ENCODE data around the gene IGFBP6. TPM values are rescaled to one million over a fixed set of nuclear protein-coding genes. Genes with fewer than 3 reads are reported as not detected.

Gene IGFBP6
- total and polyA plus RNA-seq, 4 donors: 1.6 to 17.6 (median 12.0) TPM

DNA sequence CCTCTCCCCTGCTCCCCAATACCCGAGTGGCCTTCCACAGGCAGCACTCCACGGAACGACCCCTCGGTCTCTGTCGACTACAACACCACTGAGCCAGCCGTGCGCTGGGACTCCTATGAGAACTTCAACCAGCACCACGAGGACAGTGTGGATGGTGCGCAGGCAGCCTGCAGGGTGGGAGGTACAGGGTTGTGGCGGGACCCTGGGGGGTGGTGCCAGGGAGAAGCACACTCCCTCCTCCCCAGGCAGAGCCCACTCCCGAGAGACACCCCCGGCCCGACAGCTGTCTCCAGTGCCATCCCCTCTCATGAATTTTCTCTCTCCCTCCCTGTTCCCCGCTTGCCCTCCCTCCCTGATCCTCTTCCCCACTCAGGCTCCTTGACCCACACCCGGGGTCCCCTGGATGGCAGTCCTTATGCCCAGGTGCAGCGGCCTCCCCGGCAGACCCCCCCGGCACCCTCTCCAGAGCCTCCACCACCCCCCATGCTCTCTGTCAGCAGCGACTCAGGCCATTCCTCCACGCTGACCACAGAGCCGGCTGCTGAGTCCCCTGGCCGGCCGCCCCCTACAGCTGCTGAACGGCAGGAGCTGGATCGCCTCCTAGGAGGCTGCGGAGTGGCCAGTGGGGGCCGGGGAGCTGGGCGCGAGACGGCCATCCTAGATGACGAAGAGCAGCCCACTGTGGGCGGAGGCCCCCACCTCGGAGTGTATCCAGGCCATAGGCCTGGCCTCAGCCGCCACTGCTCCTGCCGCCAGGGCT, 38.6 kb upstream of the IGFBP6 start:
- no peak overlapping the region for H3K9ac ChIP-seq (ENCODE audit: low read depth in 1 of 2, low read length in 2 of 2)
- WGBS: 84% methylated on average over 35 of the region's 35 CpGs
- H3K9me3 ChIP-seq (ENCODE audit: control insufficient read depth in 4 of 4, low read length in 3 of 4): no peaks in the 10 kb centered on the region
- no peak overlapping the region for H3K27ac ChIP-seq (ENCODE audit: low read depth in 1 of 2, low read length in 2 of 2)
- H3K4me1 ChIP-seq (ENCODE audit: control insufficient read depth in 4 of 4, insufficient read depth in 4 of 4, low read length in 3 of 4): peaks cover 18 to 55% (median 31%) of the 10 kb centered on the region in 4 donors
- DNase-seq (ENCODE audit: low spot score): no peak
- no peak for TF ChIP-seq TAF1 (conservative IDR thresholded peaks at IDR 0.05)
- TF ChIP-seq JUND (IDR thresholded peaks at IDR 0.05): no peak
- no peak for TF ChIP-seq SP1 (IDR thresholded peaks at IDR 0.05)
- TF ChIP-seq, protein P1, sequence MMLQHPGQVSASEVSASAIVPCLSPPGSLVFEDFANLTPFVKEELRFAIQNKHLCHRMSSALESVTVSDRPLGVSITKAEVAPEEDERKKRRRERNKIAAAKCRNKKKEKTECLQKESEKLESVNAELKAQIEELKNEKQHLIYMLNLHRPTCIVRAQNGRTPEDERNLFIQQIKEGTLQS (IDR thresholded peaks at IDR 0.05): no peak
- no peak for TF ChIP-seq HNF4A (conservative IDR thresholded peaks at IDR 0.05)
- TF ChIP-seq HNF4G (IDR thresholded peaks at IDR 0.05): no peak
- no peak for TF ChIP-seq FOXA1 (IDR thresholded peaks at IDR 0.05)
- TF ChIP-seq RXRA (IDR thresholded peaks at IDR 0.05): no peak
- TF ChIP-seq, protein P2, sequence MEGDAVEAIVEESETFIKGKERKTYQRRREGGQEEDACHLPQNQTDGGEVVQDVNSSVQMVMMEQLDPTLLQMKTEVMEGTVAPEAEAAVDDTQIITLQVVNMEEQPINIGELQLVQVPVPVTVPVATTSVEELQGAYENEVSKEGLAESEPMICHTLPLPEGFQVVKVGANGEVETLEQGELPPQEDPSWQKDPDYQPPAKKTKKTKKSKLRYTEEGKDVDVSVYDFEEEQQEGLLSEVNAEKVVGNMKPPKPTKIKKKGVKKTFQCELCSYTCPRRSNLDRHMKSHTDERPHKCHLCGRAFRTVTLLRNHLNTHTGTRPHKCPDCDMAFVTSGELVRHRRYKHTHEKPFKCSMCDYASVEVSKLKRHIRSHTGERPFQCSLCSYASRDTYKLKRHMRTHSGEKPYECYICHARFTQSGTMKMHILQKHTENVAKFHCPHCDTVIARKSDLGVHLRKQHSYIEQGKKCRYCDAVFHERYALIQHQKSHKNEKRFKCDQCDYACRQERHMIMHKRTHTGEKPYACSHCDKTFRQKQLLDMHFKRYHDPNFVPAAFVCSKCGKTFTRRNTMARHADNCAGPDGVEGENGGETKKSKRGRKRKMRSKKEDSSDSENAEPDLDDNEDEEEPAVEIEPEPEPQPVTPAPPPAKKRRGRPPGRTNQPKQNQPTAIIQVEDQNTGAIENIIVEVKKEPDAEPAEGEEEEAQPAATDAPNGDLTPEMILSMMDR (IDR thresholded peaks at IDR 0.05; ENCODE audit: low read depth, low read length, missing input control): no peak
- TF ChIP-seq EGR1 (IDR thresholded peaks at IDR 0.05; ENCODE audit: low read depth in 2 of 2): no peak
- TF ChIP-seq, protein P3, sequence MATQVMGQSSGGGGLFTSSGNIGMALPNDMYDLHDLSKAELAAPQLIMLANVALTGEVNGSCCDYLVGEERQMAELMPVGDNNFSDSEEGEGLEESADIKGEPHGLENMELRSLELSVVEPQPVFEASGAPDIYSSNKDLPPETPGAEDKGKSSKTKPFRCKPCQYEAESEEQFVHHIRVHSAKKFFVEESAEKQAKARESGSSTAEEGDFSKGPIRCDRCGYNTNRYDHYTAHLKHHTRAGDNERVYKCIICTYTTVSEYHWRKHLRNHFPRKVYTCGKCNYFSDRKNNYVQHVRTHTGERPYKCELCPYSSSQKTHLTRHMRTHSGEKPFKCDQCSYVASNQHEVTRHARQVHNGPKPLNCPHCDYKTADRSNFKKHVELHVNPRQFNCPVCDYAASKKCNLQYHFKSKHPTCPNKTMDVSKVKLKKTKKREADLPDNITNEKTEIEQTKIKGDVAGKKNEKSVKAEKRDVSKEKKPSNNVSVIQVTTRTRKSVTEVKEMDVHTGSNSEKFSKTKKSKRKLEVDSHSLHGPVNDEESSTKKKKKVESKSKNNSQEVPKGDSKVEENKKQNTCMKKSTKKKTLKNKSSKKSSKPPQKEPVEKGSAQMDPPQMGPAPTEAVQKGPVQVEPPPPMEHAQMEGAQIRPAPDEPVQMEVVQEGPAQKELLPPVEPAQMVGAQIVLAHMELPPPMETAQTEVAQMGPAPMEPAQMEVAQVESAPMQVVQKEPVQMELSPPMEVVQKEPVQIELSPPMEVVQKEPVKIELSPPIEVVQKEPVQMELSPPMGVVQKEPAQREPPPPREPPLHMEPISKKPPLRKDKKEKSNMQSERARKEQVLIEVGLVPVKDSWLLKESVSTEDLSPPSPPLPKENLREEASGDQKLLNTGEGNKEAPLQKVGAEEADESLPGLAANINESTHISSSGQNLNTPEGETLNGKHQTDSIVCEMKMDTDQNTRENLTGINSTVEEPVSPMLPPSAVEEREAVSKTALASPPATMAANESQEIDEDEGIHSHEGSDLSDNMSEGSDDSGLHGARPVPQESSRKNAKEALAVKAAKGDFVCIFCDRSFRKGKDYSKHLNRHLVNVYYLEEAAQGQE (IDR thresholded peaks at IDR 0.05): no peak
- no peak for TF ChIP-seq FOXA2 (IDR thresholded peaks at IDR 0.05)
- no peak for TF ChIP-seq NR2F2 (IDR thresholded peaks at IDR 0.05)
- TF ChIP-seq, protein P4, sequence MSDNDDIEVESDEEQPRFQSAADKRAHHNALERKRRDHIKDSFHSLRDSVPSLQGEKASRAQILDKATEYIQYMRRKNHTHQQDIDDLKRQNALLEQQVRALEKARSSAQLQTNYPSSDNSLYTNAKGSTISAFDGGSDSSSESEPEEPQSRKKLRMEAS (IDR thresholded peaks at IDR 0.05): no peak
- H3K36me3 ChIP-seq (ENCODE audit: control insufficient read depth in 4 of 4, insufficient read depth in 3 of 4, low read depth in 1 of 4, low read length in 3 of 4): peaks cover 7 to 44% (median 34%) of the 10 kb centered on the region in 4 donors
- no peaks in the 10 kb centered on the region for H3K27me3 ChIP-seq (ENCODE audit: control insufficient read depth in 4 of 4, insufficient read depth in 4 of 4, low read length in 3 of 4)
- no peak overlapping the region for H3K4me3 ChIP-seq (ENCODE audit: low read depth in 1 of 3, low read length in 3 of 3)

DNA sequence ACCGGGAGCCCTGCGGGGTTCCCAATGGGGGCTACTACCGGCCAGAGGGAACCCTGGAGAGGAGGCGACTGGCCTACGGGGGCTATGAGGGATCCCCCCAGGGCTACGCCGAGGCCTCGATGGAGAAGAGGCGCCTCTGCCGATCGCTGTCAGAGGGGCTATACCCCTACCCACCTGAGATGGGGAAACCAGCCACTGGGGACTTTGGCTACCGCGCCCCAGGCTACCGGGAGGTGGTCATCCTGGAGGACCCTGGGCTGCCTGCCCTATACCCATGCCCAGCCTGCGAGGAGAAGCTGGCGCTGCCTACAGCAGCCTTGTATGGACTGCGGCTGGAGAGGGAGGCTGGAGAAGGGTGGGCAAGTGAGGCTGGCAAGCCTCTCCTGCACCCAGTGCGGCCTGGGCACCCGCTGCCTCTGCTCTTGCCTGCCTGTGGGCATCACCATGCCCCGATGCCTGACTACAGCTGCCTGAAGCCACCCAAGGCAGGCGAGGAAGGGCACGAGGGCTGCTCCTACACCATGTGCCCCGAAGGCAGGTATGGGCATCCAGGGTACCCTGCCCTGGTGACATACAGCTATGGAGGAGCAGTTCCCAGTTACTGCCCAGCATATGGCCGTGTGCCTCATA, 37.9 kb upstream of the IGFBP6 start:
- 91% methylated on average over 24 of the region's 24 CpGs for WGBS
- Histone ChIP-seq H3K36me3 (ENCODE audit: control insufficient read depth in 4 of 4, insufficient read depth in 3 of 4, low read depth in 1 of 4, low read length in 3 of 4) (peaks cover 7 to 51% (median 36%) of the 10 kb centered on the region in 4 donors), H3K4me3 (ENCODE audit: low read depth in 1 of 3, low read length in 3 of 3) (no peak overlapping the region)

More for the DNA sequence above, 37.9 kb upstream of the IGFBP6 start:
- H3K27me3 ChIP-seq (ENCODE audit: control insufficient read depth in 4 of 4, insufficient read depth in 4 of 4, low read length in 3 of 4): no peaks in the 10 kb centered on the region
- H3K9ac ChIP-seq (ENCODE audit: low read depth in 1 of 2, low read length in 2 of 2): no peak overlapping the region
- peaks cover 18 to 52% (median 28%) of the 10 kb centered on the region in 4 donors for H3K4me1 ChIP-seq (ENCODE audit: control insufficient read depth in 4 of 4, insufficient read depth in 4 of 4, low read length in 3 of 4)
- H3K9me3 ChIP-seq (ENCODE audit: control insufficient read depth in 4 of 4, low read length in 3 of 4): no peaks in the 10 kb centered on the region
- H3K27ac ChIP-seq (ENCODE audit: low read depth in 1 of 2, low read length in 2 of 2): no peak overlapping the region
- DNase-seq (ENCODE audit: low spot score): no peak
- no peak for TF ChIP-seq HNF4A (conservative IDR thresholded peaks at IDR 0.05)

Data from liver (tissue), 9 donors.